Subcutaneous adipose tissue (tissue), 4 donors: ENCODE data around the gene TNFAIP8. TPM values are rescaled to one million over a fixed set of nuclear protein-coding genes. Genes with fewer than 3 reads are reported as not detected.

Experiments
- total RNA-seq, 4 donors: library from RNA; depleted of rRNA; stranded (reverse); fragments of >200 nt; gene quantifications; one replicate each; pipeline ENCODE4 v1.1.0, GENCODE V29; 2016
- TF ChIP-seq, protein P1 (sequence below): fragments of 450-650 bp; IDR thresholded peaks from one replicate; pipeline ENCODE4 v1.5.1; 2016; ENCODE audit warnings: low read depth, mild to moderate bottlenecking, control low read depth, antibody characterized with exemption, moderate library complexity

Gene TNFAIP8
- total RNA-seq, 4 donors from 2014 or later: 86.9 to 151 (median 129) TPM

DNA sequence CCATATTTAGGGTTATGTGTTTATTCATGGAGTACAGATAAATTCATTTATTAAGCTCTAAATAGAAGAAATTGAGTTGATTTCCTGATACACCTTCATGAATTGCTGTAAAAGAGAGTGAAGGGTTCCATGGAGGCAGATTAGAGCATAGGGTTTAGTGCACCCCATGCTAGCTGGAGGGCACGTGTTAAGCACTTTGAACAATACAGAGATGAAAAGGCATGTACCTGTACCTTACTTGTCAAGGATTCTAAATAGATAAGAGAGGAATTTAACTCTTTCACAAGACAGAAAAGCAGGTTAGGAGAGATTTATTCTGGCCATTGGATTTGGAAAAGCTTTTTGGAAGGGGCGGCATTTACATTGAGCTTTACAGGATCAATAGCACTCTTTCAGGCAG is 23.3 kb downstream of the TNFAIP8 start:
- TF ChIP-seq, protein P1, sequence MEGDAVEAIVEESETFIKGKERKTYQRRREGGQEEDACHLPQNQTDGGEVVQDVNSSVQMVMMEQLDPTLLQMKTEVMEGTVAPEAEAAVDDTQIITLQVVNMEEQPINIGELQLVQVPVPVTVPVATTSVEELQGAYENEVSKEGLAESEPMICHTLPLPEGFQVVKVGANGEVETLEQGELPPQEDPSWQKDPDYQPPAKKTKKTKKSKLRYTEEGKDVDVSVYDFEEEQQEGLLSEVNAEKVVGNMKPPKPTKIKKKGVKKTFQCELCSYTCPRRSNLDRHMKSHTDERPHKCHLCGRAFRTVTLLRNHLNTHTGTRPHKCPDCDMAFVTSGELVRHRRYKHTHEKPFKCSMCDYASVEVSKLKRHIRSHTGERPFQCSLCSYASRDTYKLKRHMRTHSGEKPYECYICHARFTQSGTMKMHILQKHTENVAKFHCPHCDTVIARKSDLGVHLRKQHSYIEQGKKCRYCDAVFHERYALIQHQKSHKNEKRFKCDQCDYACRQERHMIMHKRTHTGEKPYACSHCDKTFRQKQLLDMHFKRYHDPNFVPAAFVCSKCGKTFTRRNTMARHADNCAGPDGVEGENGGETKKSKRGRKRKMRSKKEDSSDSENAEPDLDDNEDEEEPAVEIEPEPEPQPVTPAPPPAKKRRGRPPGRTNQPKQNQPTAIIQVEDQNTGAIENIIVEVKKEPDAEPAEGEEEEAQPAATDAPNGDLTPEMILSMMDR: no peak

DNA sequence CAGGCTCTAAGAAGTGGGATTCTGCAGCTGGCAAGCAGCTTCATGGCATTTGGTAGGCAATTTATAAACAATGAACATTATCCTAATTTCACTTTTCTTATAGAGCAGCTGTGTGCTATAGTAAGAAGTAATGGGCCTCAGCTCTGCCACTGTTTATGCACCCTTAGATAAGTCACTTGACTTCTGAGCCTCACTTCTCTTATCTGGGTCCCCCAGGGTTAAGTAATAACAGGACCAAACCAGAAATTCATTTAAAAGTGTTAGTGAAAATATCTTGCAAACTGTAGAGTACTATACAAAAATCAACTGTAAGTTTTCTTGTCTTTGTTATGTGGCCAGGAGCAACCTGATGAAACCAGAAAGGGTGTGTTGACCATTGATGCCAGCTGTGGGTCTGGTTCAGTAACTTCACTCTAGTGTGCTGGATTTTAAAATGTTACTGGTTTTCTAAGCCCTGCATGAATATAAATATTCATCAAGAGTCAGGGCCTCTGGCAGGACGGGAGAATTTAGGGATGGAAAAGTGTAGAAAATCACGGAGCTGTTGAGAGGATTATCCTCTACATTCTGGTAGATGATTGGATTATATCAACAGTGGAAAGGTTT is 24.2 kb downstream of the TNFAIP8 start:
- TF ChIP-seq, protein P1: no peak

DNA sequence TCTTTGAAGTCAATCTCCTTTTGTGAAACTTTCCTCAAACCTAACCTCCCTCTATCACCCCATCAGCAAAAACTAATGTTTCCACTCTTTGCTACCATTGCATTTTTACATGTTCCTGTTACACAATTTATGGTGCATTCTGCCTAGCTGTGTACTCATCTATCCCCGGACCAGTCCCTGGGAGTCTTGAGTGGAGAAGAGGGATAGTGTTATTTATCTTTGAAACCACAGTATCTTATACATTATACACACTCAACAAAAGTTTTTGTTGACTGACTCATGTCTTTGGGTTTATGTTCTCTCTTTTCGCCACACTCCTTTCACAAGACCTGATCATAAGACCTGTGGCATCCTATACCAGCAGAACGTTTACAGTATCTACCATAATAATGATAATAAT is 26.4 kb downstream of the TNFAIP8 start:
- TF ChIP-seq, protein P1: no peak

DNA sequence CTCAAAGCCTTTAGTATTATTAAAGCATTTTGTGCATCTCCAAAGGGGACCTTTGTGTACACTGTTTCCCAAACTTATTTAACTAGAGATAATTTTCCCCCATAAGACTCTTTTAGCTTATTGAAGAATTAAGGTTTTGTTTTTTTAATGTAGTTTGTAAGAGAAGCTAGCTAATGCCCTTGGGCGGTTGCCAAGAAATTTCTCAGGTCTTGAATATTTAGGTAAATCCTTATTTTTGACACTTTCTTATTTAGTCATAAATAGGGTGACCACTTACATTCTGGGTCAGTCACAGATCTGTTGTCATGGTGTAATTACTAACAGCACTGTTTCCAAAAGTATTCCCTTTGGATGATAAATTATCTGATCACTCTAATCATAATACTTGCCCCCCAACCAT is 27.2 kb downstream of the TNFAIP8 start:
- TF ChIP-seq, protein P1: no peak

DNA sequence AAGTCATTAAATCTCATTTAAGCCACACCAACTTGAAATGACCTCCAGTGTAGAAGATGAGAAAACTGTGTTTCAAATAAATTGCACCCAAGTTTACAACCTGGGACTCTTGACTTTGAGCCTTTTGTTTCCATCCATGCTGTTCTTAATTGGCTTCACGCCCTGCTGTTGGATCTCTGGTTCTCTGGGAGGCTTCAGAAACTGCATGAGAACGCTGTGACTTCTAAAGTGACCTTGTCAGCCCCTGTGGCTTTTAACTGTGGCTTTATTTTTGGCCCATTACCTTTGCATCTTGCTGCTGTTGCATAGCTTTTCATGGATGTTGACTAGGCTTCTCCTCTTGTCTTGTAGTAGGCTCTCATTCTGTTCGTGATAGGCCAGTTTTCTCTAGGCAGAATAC is 29.3 kb downstream of the TNFAIP8 start:
- TF ChIP-seq, protein P1: no peak

DNA sequence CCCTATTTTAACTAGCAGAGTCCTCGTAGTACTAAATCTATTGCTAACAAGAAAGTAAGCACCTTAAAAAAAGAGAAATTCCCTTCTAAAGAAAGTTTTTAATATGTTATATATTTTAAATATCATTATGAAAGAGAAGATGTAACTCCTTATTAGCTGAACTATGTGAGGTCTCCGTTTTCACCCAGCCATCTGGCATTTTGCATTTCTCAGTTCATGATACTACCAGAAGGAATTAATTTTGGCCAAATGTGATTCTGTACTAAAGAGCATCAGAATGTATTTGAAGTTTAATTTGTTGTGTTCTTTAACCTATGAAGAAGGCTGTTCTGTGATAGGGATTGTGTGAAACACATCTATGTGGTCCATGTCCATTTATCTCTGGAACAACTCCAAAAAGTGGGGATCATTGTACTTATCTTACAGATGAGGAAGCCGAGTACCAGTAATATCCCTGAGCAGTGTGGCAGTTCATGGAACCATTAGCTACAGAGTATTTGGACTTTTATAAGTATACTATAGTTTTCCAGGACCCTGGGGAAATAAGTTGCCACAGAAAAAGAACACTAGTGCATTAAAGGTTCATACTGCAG is 29.8 kb downstream of the TNFAIP8 start:
- TF ChIP-seq, protein P1: no peak

DNA sequence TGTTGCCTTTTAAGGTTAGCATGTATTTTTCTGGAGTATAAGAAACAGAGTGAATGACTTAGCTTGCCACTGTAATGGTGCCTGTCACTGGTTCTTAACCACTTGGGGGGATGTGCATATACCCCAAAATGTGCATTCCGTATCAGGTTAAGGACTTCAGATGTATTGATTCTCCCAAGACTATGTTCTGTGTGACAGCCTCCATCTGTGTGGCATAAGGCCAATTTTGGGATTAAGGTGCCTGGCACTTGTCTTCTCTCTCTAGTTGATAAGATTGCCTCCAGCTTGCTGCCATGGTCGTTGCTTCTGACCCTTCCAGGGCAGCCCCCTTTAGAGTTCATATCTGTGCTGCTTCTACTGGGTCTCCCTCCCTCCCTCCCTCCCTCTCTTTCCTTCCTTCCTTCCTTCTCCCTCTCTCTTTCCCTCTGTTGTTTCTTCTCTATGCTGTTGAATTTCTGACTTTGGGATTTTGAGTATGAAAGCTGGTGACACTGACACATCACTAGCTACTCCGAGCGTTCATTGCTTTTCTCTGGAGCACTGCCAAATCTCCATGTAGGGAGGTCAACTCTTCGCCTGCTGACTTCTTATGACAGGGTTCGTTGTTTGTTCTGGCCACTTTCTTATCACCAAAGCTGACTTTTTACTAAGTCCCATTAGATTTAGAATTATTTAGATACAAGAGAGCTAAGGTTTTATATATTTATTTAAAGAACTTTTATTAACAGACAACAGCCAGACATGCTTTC is 31.0 kb downstream of the TNFAIP8 start:
- TF ChIP-seq, protein P1: no peak
